OCI-LY3 (cell line): ENCODE results near the gene NCOA1.

Experiments used
- EZH2phosphoT487 ChIP-seq: fragments of 200-600 bp; shearing (Covaris generic); IDR thresholded peaks from 2 replicates; pipeline ENCODE4 v1.6.1; 2018; ENCODE audit warnings: antibody characterized with exemption, mixed run types, low read depth
- TF ChIP-seq, protein P1 (sequence below): fragments of 200-600, 300-600 bp; sonication (generic); IDR thresholded peaks from 2 replicates; pipeline ENCODE4 v1.5.1; 2014; ENCODE audit warnings: antibody characterized with exemption, low read length, low read depth

DNA sequence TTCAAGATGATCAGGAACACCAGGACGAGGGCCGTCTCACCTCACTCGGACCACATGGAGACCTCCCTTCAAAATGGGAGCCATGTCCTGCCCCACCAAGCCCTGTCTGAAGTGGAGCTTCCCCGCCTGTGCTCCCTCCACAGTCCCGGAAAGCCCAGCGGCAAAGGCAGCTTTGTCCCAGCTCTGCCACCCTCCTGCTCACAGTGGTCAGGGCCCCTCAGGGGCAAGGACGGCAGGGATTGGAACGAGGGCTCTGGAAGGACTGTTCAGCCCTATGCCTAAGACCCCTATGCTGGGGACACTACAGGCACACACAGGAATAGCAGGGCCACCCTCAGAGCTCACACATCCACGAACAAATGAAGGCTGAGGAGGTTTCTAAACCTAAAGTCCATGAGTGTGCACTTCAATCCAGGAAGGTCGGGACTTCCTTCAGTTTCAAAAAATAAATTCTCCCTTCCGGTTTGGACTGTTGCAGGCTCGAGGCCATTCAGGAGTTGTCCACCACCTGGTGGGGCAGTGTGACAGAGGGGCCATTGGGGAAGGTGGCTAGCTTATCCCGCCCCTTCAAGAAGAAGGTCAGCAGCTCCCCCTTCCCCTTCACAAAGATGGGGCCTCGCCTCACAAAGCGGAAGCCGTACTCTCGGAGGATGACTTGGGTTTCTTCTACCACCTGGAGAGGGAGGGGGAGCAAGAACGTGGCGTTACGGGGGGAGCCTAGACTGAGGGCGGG lies 328.6 kb downstream of the NCOA1 start:
- TF ChIP-seq, protein P1, sequence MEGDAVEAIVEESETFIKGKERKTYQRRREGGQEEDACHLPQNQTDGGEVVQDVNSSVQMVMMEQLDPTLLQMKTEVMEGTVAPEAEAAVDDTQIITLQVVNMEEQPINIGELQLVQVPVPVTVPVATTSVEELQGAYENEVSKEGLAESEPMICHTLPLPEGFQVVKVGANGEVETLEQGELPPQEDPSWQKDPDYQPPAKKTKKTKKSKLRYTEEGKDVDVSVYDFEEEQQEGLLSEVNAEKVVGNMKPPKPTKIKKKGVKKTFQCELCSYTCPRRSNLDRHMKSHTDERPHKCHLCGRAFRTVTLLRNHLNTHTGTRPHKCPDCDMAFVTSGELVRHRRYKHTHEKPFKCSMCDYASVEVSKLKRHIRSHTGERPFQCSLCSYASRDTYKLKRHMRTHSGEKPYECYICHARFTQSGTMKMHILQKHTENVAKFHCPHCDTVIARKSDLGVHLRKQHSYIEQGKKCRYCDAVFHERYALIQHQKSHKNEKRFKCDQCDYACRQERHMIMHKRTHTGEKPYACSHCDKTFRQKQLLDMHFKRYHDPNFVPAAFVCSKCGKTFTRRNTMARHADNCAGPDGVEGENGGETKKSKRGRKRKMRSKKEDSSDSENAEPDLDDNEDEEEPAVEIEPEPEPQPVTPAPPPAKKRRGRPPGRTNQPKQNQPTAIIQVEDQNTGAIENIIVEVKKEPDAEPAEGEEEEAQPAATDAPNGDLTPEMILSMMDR: no peak
- no peak for TF ChIP-seq EZH2phosphoT487
